GM23338 (cell line): Measurements from ENCODE around the gene NR2C2AP. TPM values are rescaled to one million over a fixed set of nuclear protein-coding genes. Genes with fewer than 3 reads are reported as not detected.

Experiments
- ATAC-seq: fragments of 200-7000 bp; cut with Tn5 transposase; 3 replicates; pipeline ENCODE4 v1.9.1; 2020
- DNase-seq: peaks from one replicate; pipeline ENCODE4 v3.0.0-alpha.2; 2015; ENCODE audit warnings: low spot score
- H2AFZ ChIP-seq: fragments of 200-600 bp; sonication (generic); 2 replicates; pipeline ENCODE4 v1.8.0; 2016; ENCODE audit warnings: antibody characterized with exemption, mild to moderate bottlenecking, moderate library complexity
- H3F3A ChIP-seq: fragments of 200-600 bp; sonication (generic); replicated peaks from 2 replicates; pipeline ENCODE4 v1.8.0; 2017; ENCODE audit warnings: antibody characterized with exemption, mixed run types, low read depth
- H3K27ac ChIP-seq: fragments of 200-600 bp; sonication (generic); 2 replicates; pipeline ENCODE4 v1.6.1; 2016; ENCODE audit warnings: low read depth
- H3K27me3 ChIP-seq: fragments of 200-600 bp; sonication (generic); 2 replicates; pipeline ENCODE4 v1.8.0; 2016; ENCODE audit warnings: mild to moderate bottlenecking, mixed run types, moderate library complexity; ENCODE audit not compliant: insufficient read depth
- H3K36me3 ChIP-seq: fragments of 200-600 bp; sonication (generic); 2 replicates; pipeline ENCODE4 v1.8.0; 2016; ENCODE audit warnings: mild to moderate bottlenecking; ENCODE audit not compliant: insufficient read depth
- H3K4me1 ChIP-seq: fragments of 200-600 bp; sonication (generic); 2 replicates; pipeline ENCODE4 v1.8.0; 2016; ENCODE audit warnings: mild to moderate bottlenecking, moderate library complexity; ENCODE audit not compliant: insufficient read depth
- H3K4me2 ChIP-seq: fragments of 200-600 bp; sonication (generic); 2 replicates; pipeline ENCODE4 v1.7.1; 2017; ENCODE audit warnings: mixed run types
- H3K4me3 ChIP-seq: fragments of 200-600 bp; sonication (generic); 2 replicates; pipeline ENCODE4 v1.6.1; 2016; ENCODE audit warnings: mixed run types
- H3K79me2 ChIP-seq: fragments of 200-600 bp; sonication (generic); replicated peaks from 2 replicates; pipeline ENCODE4 v1.8.0; 2017; ENCODE audit warnings: mild to moderate bottlenecking; ENCODE audit not compliant: insufficient read depth
- H3K9me2 ChIP-seq: fragments of 200-600 bp; sonication (generic); 2 replicates; pipeline ENCODE4 v1.8.0; 2017; ENCODE audit not compliant: insufficient read depth
- H4K20me1 ChIP-seq: fragments of 200-600 bp; sonication (generic); replicated peaks from 2 replicates; pipeline ENCODE4 v1.8.0; 2017; ENCODE audit warnings: mild to moderate bottlenecking; ENCODE audit not compliant: insufficient read depth
- H3K27ac Mint-ChIP-seq: 2 replicates; pipeline ENCODE4 v1.8.0; 2020; ENCODE audit warnings: inconsistent platforms, mild to moderate bottlenecking, moderate library complexity, mixed read lengths
- H3K27me3 Mint-ChIP-seq: 3 replicates; pipeline ENCODE4 v1.8.0; 2022; ENCODE audit warnings: low read depth, mild to moderate bottlenecking, moderate library complexity, mixed read lengths, inconsistent platforms; ENCODE audit not compliant: insufficient read depth, poor library complexity
- H3K36me3 Mint-ChIP-seq: 3 replicates; pipeline ENCODE4 v1.8.0; 2021; ENCODE audit warnings: low read depth, mild to moderate bottlenecking, inconsistent platforms, moderate library complexity, mixed read lengths
- H3K4me1 Mint-ChIP-seq: 3 replicates; pipeline ENCODE4 v1.8.0; 2020; ENCODE audit warnings: mild to moderate bottlenecking, inconsistent platforms, mixed read lengths
- H3K4me3 Mint-ChIP-seq: 3 replicates; pipeline ENCODE4 v1.8.0; 2021; ENCODE audit warnings: moderate library complexity, mild to moderate bottlenecking, inconsistent platforms, mixed read lengths
- H3K9me3 Mint-ChIP-seq: 3 replicates; pipeline ENCODE4 v1.8.0; 2020; ENCODE audit warnings: moderate library complexity, mild to moderate bottlenecking, inconsistent platforms, mixed read lengths
- CREB1 ChIP-seq: fragments of 250-450 bp; sonication (Bioruptor Pico); IDR thresholded peaks from 2 replicates; pipeline ENCODE4 v1.5.0; 2020; ENCODE audit warnings: low read depth, mild to moderate bottlenecking, moderate library complexity
- EZH2phosphoT487 ChIP-seq: fragments of 200-600 bp; sonication (generic); IDR thresholded peaks from one replicate; pipeline ENCODE4 v1.8.1; 2018; ENCODE audit warnings: antibody characterized with exemption; ENCODE audit not compliant: unreplicated experiment
- POLR2AphosphoS5 ChIP-seq: IDR thresholded peaks from 2 replicates; pipeline ENCODE4 v1.6.1; 2016; ENCODE audit warnings: antibody characterized with exemption, low read depth
- ZNF114 ChIP-seq: fragments of 250-450 bp; sonication (Bioruptor Pico); IDR thresholded peaks from 2 replicates; pipeline ENCODE4 v1.5.0; 2020; ENCODE audit warnings: mild to moderate bottlenecking, moderate library complexity
- ZNF331 ChIP-seq: fragments of 250-450 bp; sonication (Bioruptor Pico); IDR thresholded peaks from 2 replicates; pipeline ENCODE4 v1.5.0; 2020; ENCODE audit warnings: low read depth, mild to moderate bottlenecking, moderate library complexity
- polyA plus RNA-seq: library from polyadenylated mRNA; unstranded; fragments of >200 nt; fragmentation: Nextera tagmentation; extraction: Ambion mirVana; gene quantifications from 2 replicates; pipeline ENCODE4 v1.2.1, GENCODE V29; 2016
- total RNA-seq: library from RNA; depleted of rRNA; stranded (reverse); fragments of >200 nt; shearing (Covaris generic); gene quantifications from 2 replicates; pipeline ENCODE4 v1.2.3, GENCODE V29; 2014
- TF ChIP-seq, protein P1 (sequence below): IDR thresholded peaks from 2 replicates; pipeline ENCODE4 v1.6.1; 2016; ENCODE audit warnings: antibody characterized with exemption
- TF ChIP-seq, protein P2 (sequence below), 2 experiments: fragments of 200-600 bp in 1 of 2; sonication (generic) in 1 of 2; conservative IDR thresholded peaks; 2 replicates each; pipeline versions ENCODE4 v1.5.1 to v1.6.1; 2016 to 2017; ENCODE audit warnings: antibody characterized with exemption in 2 of 2, low read depth in 2 of 2, mild to moderate bottlenecking in 2 of 2, moderate library complexity in 1 of 2

The NR2C2AP gene
- total and polyA plus RNA-seq, 2 experiments from 2014 or later, result 14.4 to 25.7 TPM

DNA sequence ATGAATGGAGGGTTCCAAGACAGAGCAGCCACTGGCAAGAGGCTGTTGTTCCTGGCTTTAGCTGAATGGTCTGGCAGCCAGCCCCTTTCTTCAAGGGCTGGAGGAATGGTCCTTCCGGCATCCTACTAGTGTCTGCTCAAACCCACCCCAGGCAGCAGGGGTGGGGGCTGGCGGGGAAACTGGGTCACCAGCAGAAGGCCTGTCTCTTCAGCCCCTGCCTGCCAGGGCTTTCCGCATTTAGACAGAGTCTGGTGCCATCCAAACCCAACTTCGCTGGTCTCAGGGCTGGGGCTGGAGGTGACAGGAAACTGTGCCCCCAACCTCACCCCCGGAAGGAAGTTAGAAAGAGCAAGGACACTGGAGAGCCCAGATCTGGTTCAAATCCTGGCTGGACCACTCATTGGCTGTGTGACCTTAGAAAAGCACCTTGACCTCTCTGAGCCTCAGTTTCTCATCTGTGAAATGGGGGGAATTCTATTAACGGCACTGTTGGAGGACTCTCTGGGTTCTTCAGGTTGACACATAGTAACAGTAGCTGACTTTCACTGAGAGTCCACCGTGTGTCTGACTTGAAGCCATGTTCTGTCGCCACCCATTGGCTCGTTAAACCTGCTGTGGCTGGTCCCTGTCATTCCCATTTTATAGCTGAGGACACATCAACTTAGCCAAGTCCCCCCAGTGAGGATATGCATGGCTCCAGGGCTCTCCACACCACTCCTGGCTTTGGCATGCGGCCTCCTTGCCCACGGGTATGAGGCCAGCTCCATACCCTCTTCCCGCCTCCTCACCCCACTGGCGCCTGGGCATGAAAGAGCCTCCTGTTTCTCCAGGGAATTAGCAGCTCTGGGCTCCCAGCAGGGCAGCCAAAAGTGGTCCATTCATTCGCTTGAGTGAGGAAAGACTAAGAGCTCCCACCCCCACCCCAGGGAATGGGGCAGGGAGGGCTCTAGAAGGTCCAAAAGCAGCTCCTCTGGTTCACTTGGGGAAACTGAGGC lies 2.5 kb upstream of the NR2C2AP start:
- no peak for DNase-seq
- Mint-ChIP-seq H3K9me3 (peaks cover 4% of the 10 kb centered on the region; the same call in 2 of the 3 replicates), H3K36me3 (peaks cover 17% of the 10 kb centered on the region; the same call in 2 of the 3 replicates), H3K27ac (no peak overlapping the region), H3K4me1 (peaks cover 11% of the 10 kb centered on the region; the same call in 2 of the 3 replicates), H3K27me3 (peaks cover 70% of the 10 kb centered on the region), H3K4me3 (no peak overlapping the region)
- no peaks in the 10 kb centered on the region for H3K79me2 ChIP-seq
- no peak for ATAC-seq
- no peak overlapping the region for H2AFZ ChIP-seq
- H3K9me2 ChIP-seq, result no peaks in the 10 kb centered on the region
- no peaks in the 10 kb centered on the region for H3K36me3 ChIP-seq
- H3K4me3 ChIP-seq, result no peak overlapping the region
- no peaks in the 10 kb centered on the region; the same call in 1 of the 2 replicates for H4K20me1 ChIP-seq
- H3K4me1 ChIP-seq, result 0 out of 2 replicates have a peak, but pooled peaks cover 6% of the 10 kb centered on the region
- H3F3A ChIP-seq, result 0 out of 2 replicates have a peak, but pooled peaks cover 9% of the 10 kb centered on the region
- no peak overlapping the region for H3K4me2 ChIP-seq
- no peak overlapping the region for H3K27ac ChIP-seq
- TF ChIP-seq ZNF114 (CRISPR knock-in tag) (no peak), CREB1 (CRISPR knock-in tag) (no peak)
- peaks cover 59% of the 10 kb centered on the region for H3K27me3 ChIP-seq

DNA sequence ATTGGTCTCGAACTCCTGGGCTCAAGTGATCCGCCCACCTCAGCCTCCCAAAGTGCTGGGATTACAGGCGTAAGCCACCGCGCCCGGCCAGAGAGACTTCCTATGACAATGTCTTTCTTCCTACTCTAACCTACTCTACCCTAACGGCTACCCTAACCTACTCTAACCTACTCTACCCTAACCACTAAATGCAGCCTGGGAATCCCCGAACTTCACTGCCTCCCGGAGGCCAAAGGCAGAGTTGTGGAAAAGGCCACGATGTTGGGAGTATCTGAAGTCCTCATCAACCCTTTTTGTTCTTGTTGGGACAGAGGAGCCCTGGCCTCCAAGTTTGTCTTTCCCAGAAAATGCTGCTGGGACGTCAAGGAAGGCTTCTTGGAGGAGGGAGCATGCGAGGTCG lies 967 bp upstream of the NR2C2AP start:
- Mint-ChIP-seq H3K27me3 (peaks cover 58% of the 10 kb centered on the region), H3K9me3 (peaks cover 4% of the 10 kb centered on the region; the same call in 2 of the 3 replicates), H3K36me3 (peaks cover 25% of the 10 kb centered on the region), H3K27ac (no peak overlapping the region), H3K4me3 (peak overlapping the region; percentile 39; the same call in 2 of the 3 replicates), H3K4me1 (peaks cover 11% of the 10 kb centered on the region; the same call in 2 of the 3 replicates)
- Histone ChIP-seq H2AFZ (no peak overlapping the region), H3K36me3 (no peaks in the 10 kb centered on the region), H3K79me2 (no peaks in the 10 kb centered on the region), H3K4me1 (0 out of 2 replicates have a peak, but pooled peaks cover 6% of the 10 kb centered on the region), H3K9me2 (no peaks in the 10 kb centered on the region), H3F3A (0 out of 2 replicates have a peak, but pooled peaks cover 9% of the 10 kb centered on the region), H3K4me2 (no peak overlapping the region), H4K20me1 (no peaks in the 10 kb centered on the region; the same call in 1 of the 2 replicates), H3K27me3 (peaks cover 45% of the 10 kb centered on the region), H3K27ac (no peak overlapping the region), H3K4me3 (no peak overlapping the region)
- ATAC-seq (peak; percentile 45), DNase-seq (peak; percentile 67)
- TF ChIP-seq ZNF114 (CRISPR knock-in tag), result no peak
- no peak for TF ChIP-seq EZH2phosphoT487
- TF ChIP-seq, protein P1, sequence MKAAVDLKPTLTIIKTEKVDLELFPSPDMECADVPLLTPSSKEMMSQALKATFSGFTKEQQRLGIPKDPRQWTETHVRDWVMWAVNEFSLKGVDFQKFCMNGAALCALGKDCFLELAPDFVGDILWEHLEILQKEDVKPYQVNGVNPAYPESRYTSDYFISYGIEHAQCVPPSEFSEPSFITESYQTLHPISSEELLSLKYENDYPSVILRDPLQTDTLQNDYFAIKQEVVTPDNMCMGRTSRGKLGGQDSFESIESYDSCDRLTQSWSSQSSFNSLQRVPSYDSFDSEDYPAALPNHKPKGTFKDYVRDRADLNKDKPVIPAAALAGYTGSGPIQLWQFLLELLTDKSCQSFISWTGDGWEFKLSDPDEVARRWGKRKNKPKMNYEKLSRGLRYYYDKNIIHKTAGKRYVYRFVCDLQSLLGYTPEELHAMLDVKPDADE, result no peak
- TF ChIP-seq CREB1 (CRISPR knock-in tag), result no peak
- TF ChIP-seq ZNF331, result no peak
- peak; percentile 80 for TF ChIP-seq POLR2AphosphoS5
- TF ChIP-seq, protein P2, sequence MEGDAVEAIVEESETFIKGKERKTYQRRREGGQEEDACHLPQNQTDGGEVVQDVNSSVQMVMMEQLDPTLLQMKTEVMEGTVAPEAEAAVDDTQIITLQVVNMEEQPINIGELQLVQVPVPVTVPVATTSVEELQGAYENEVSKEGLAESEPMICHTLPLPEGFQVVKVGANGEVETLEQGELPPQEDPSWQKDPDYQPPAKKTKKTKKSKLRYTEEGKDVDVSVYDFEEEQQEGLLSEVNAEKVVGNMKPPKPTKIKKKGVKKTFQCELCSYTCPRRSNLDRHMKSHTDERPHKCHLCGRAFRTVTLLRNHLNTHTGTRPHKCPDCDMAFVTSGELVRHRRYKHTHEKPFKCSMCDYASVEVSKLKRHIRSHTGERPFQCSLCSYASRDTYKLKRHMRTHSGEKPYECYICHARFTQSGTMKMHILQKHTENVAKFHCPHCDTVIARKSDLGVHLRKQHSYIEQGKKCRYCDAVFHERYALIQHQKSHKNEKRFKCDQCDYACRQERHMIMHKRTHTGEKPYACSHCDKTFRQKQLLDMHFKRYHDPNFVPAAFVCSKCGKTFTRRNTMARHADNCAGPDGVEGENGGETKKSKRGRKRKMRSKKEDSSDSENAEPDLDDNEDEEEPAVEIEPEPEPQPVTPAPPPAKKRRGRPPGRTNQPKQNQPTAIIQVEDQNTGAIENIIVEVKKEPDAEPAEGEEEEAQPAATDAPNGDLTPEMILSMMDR (conservative IDR thresholded peaks at IDR 0.05; ENCODE audit: low read depth in 2 of 2), result peak; percentile 32 to 51; a peak in 3 of 4 replicates
